DMS153 treated with DMSO at 0.1 percent for 48 hours (cell line): ENCODE measurements around the gene PIP5K1C.

ENCODE experiments used
- DNase-seq: peaks from one replicate; lab custom pipeline; 2025; ENCODE audit not compliant: unreplicated experiment; lab: John Stamatoyannopoulos, UW

The PIP5K1C gene

GRCh38 chr19:3646336-3647092, 53.8 kb downstream of the PIP5K1C start:
- no peak for DNase-seq

GRCh38 chr19:3645726-3646125, 54.5 kb downstream of the PIP5K1C start:
- no peak for DNase-seq

- no peak for DNase-seq
Observed at GRCh38 chr19:3645067-3645396, 55.2 kb downstream of the PIP5K1C start.

GRCh38 chr19:3644351-3645066, 55.8 kb downstream of the PIP5K1C start:
- no peak for DNase-seq

GRCh38 chr19:3643674-3644313, 56.5 kb downstream of the PIP5K1C start:
- no peak for DNase-seq

- no peak for DNase-seq
Observed at GRCh38 chr19:3642987-3643673, 57.1 kb downstream of the PIP5K1C start.

GRCh38 chr19:3642296-3642695, 58.0 kb downstream of the PIP5K1C start:
- DNase-seq = no peak

GRCh38 chr19:3641515-3642269, 58.6 kb downstream of the PIP5K1C start:
- no peak for DNase-seq

- DNase-seq = no peak
Observed at GRCh38 chr19:3639479-3639878, 60.8 kb downstream of the PIP5K1C start.

GRCh38 chr19:3638208-3639193, 61.8 kb downstream of the PIP5K1C start:
- no peak for DNase-seq

GRCh38 chr19:3637621-3638020, 62.6 kb downstream of the PIP5K1C start:
- no peak for DNase-seq

GRCh38 chr19:3636962-3637361, 63.3 kb downstream of the PIP5K1C start:
- DNase-seq = no peak

GRCh38 chr19:3636506-3636905, 63.8 kb downstream of the PIP5K1C start:
- no peak for DNase-seq

GRCh38 chr19:3634496-3635045, 65.7 kb downstream of the PIP5K1C start:
- DNase-seq = no peak

GRCh38 chr19:3633559-3633988, 66.7 kb downstream of the PIP5K1C start:
- no peak for DNase-seq

- no peak for DNase-seq
Observed at GRCh38 chr19:3632739-3633558, 67.3 kb downstream of the PIP5K1C start.

GRCh38 chr19:3632098-3632497, 68.2 kb downstream of the PIP5K1C start:
- DNase-seq = no peak

GRCh38 chr19:3631053-3631861, 69.0 kb downstream of the PIP5K1C start:
- no peak for DNase-seq
